Neural crest cell (in vitro differentiated cells): ENCODE results near the gene DTL. TPM values are rescaled to one million over a fixed set of nuclear protein-coding genes. Genes with fewer than 3 reads are reported as not detected.

Experiments used
- DNase-seq: peaks from one replicate; pipeline ENCODE4 v3.0.0; 2021; ENCODE audit warnings: low read depth, mixed read lengths, low spot score
- H3K27ac Mint-ChIP-seq: one replicate; pipeline ENCODE4 v1.8.0; 2021; ENCODE audit warnings: mild to moderate bottlenecking, mixed read lengths; ENCODE audit not compliant: unreplicated experiment
- H3K27me3 Mint-ChIP-seq: 2 replicates; pipeline ENCODE4 v1.8.0; 2021; ENCODE audit warnings: low read depth, mild to moderate bottlenecking, mixed read lengths
- H3K36me3 Mint-ChIP-seq: 2 replicates; pipeline ENCODE4 v1.8.0; 2021; ENCODE audit warnings: low read depth, mild to moderate bottlenecking, mixed read lengths
- H3K4me1 Mint-ChIP-seq: 2 replicates; pipeline ENCODE4 v1.8.0; 2021; ENCODE audit warnings: mixed read lengths
- H3K4me3 Mint-ChIP-seq: one replicate; pipeline ENCODE4 v1.8.0; 2021; ENCODE audit warnings: mild to moderate bottlenecking, mixed read lengths
- H3K9me3 Mint-ChIP-seq: 2 replicates; pipeline ENCODE4 v1.8.0; 2021; ENCODE audit warnings: mixed read lengths
- total RNA-seq: library from RNA; stranded (reverse); gene quantifications from 2 replicates; pipeline ENCODE4 v1.2.1, GENCODE V29; 2021
- TF ChIP-seq, protein P1 (sequence below): fragments of 200-600 bp; sonication (generic); conservative IDR thresholded peaks from 2 replicates; pipeline ENCODE4 v1.5.0; 2021; ENCODE audit warnings: antibody characterized with exemption, mild to moderate bottlenecking

The DTL gene
- total RNA-seq, 1 donor from 2014 or later: 82.4 TPM

- TF ChIP-seq, protein P1, sequence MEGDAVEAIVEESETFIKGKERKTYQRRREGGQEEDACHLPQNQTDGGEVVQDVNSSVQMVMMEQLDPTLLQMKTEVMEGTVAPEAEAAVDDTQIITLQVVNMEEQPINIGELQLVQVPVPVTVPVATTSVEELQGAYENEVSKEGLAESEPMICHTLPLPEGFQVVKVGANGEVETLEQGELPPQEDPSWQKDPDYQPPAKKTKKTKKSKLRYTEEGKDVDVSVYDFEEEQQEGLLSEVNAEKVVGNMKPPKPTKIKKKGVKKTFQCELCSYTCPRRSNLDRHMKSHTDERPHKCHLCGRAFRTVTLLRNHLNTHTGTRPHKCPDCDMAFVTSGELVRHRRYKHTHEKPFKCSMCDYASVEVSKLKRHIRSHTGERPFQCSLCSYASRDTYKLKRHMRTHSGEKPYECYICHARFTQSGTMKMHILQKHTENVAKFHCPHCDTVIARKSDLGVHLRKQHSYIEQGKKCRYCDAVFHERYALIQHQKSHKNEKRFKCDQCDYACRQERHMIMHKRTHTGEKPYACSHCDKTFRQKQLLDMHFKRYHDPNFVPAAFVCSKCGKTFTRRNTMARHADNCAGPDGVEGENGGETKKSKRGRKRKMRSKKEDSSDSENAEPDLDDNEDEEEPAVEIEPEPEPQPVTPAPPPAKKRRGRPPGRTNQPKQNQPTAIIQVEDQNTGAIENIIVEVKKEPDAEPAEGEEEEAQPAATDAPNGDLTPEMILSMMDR: no peak
- peaks cover 27% of the 10 kb centered on the region for H3K9me3 Mint-ChIP-seq
- H3K36me3 Mint-ChIP-seq: peaks cover 83% of the 10 kb centered on the region
- no peaks in the 10 kb centered on the region for H3K4me1 Mint-ChIP-seq
- no peak for DNase-seq
- H3K27ac Mint-ChIP-seq: no peak overlapping the region
- H3K4me3 Mint-ChIP-seq: no peak overlapping the region
- H3K27me3 Mint-ChIP-seq: no peaks in the 10 kb centered on the region
These were observed 19.8 kb downstream of the DTL start for GRCh38 chr1:212055333-212055732.

DNA sequence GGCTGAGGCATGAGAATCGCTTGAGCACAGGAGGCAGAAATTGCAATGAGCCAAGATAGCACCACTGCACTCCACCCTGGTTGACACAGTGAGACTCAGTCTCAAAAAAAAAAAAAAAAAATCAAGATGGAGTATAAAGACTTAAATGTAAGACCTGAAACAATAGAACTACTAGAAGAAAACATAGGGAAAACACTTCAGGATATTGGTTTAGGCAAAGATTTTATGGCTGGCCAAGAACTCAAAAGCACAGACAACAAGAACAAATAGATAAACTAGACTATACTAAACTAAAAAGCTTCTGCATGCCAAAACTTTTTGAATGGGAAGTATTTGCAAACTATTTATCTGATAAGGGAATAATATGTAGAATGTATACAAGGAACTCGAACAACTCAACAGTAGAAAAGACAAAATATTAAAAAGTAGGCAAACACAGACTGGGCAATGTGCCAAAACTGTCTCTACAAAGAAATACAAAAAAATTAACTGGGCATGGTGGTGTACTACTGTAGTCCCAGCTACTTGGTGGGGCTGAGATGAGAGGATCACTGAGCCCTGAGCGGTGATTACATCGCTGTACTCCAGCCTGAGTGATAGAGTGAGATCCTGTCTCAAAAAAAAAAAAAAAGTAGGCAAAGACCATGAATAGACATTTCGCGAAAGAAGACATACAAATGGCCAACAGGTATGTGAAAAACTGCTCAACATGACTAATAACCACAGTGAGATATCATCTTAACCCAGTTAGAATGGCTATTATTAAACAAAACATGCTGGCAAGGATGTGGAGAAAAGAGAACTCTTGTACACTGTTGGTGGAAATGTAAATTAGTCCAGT, 25.3 kb downstream of the DTL start:
- no peak overlapping the region for H3K27ac Mint-ChIP-seq
- H3K4me3 Mint-ChIP-seq: no peak overlapping the region
- H3K36me3 Mint-ChIP-seq: peaks cover 55% of the 10 kb centered on the region
- DNase-seq: no peak
- H3K27me3 Mint-ChIP-seq: no peaks in the 10 kb centered on the region
- H3K9me3 Mint-ChIP-seq: peaks cover 26% of the 10 kb centered on the region
- H3K4me1 Mint-ChIP-seq: no peaks in the 10 kb centered on the region
- TF ChIP-seq, protein P1: no peak

DNA sequence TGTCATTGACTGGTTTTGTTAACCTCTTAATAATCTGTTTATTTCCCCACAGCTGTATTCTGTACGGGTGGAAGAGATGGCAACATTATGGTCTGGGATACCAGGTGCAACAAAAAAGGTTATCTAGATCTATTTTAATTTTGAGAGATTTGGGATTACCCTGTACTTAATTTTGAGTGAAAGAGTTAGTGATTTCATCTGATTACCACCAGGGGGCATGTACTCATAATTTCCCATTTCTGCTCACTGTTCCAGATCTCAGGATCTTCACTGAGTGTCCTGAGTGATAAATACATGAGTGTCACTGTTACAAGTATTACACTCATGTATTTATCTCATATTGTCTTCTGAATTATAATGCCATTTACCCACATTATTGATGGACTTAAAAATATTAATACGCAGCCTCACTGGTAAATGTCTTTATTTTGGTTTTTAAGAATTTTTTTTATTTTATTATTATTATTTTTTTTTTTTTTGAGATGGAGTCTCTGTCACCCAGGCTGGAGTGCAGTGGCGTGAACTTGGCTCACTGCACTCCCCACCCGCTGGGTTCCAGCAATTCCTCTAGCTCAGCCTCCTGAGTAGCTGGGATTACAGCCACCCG, 27.4 kb downstream of the DTL start:
- Mint-ChIP-seq H3K4me1 (no peaks in the 10 kb centered on the region), H3K36me3 (peaks cover 34% of the 10 kb centered on the region), H3K4me3 (no peak overlapping the region), H3K27ac (no peak overlapping the region), H3K27me3 (no peaks in the 10 kb centered on the region), H3K9me3 (peaks cover 11% of the 10 kb centered on the region)
- DNase-seq: no peak
- TF ChIP-seq, protein P1: peak; percentile 84

GRCh38 chr1:212067787-212068186, 32.2 kb downstream of the DTL start:
- TF ChIP-seq, protein P1: no peak
- H3K4me3 Mint-ChIP-seq: no peak overlapping the region
- no peaks in the 10 kb centered on the region for H3K27me3 Mint-ChIP-seq
- peak overlapping the region; percentile 10 for H3K27ac Mint-ChIP-seq
- H3K9me3 Mint-ChIP-seq: no peaks in the 10 kb centered on the region
- no peaks in the 10 kb centered on the region for H3K4me1 Mint-ChIP-seq
- DNase-seq: no peak
- H3K36me3 Mint-ChIP-seq: peaks cover 9% of the 10 kb centered on the region

- H3K27me3 Mint-ChIP-seq: no peaks in the 10 kb centered on the region
- TF ChIP-seq, protein P1: peak; percentile 77
- H3K4me1 Mint-ChIP-seq: no peaks in the 10 kb centered on the region
- peaks cover 5% of the 10 kb centered on the region for H3K36me3 Mint-ChIP-seq
- no peak overlapping the region for H3K27ac Mint-ChIP-seq
- no peaks in the 10 kb centered on the region for H3K9me3 Mint-ChIP-seq
- DNase-seq: no peak
- H3K4me3 Mint-ChIP-seq: no peak overlapping the region
These were observed 35.3 kb downstream of the DTL start for GRCh38 chr1:212070720-212071302.
